Activated CD8-positive, alpha-beta memory T cell treated with anti-CD3 and anti-CD28 coated beads for 36 hours (primary cell): Measurements from ENCODE around the gene ATN1. TPM values are rescaled to one million over a fixed set of nuclear protein-coding genes. Genes with fewer than 3 reads are reported as not detected.

Source experiments
- CTCF ChIA-PET: fragments of 350-600 bp; sonication (Branson Sonifier 250); formaldehyde crosslinking; loops from one replicate; lab custom pipeline; 2021; ENCODE audit warnings: antibody characterized with exemption; lab: Charles Lee
- POLR2A ChIA-PET: fragments of 350-600 bp; sonication (Branson Sonifier 250); formaldehyde crosslinking; loops from one replicate; lab custom pipeline; 2021; ENCODE audit warnings: antibody characterized with exemption; lab: Charles Lee
- total RNA-seq, 2 experiments: library from RNA; stranded (reverse); gene quantifications; one replicate each; pipeline ENCODE4 v1.2.3, GENCODE V29; 2021

ATN1 gene
- total RNA-seq, 2 experiments from 2014 or later = 44.1 to 44.3 TPM

GRCh38 chr12:6957741-6958608, 30.2 kb downstream of the ATN1 start:
- CTCF ChIA-PET = interaction anchor here (1.5 to 13.2 kb wide), 4 partner anchors 10 to 32 kb away, joined by 4 to 337 read pairs (median 30); partner anchors contain the start of genes C12orf57, PTPN6 and RNU7-1
- POLR2A ChIA-PET = interaction anchor here (1.4 to 13.5 kb wide), 2 partner anchors 11 to 18 kb away, joined by 4 to 353 read pairs; partner anchors contain the start of genes C12orf57, PTPN6 and RNU7-1

GRCh38 chr12:6958609-6959057, 30.9 kb downstream of the ATN1 start:
- ChIA-PET CTCF (interaction anchor here (0.9 to 13.2 kb wide), 5 partner anchors 10 to 67 kb away, joined by 4 to 337 read pairs (median 8); partner anchors contain the start of genes C12orf57, PTPN6 and RNU7-1), POLR2A (interaction anchor here (1.0 to 13.5 kb wide), 5 partner anchors 10 to 89 kb away, joined by 3 to 353 read pairs (median 7); partner anchors contain the start of genes C12orf57, PTPN6 and RNU7-1)

- CTCF ChIA-PET = interaction anchor here (0.9 to 13.2 kb wide), 5 partner anchors 10 to 68 kb away, joined by 4 to 337 read pairs (median 8); partner anchors contain the start of genes C12orf57, PTPN6 and RNU7-1
- POLR2A ChIA-PET = interaction anchor here (1.0 to 13.5 kb wide), 5 partner anchors 10 to 90 kb away, joined by 3 to 353 read pairs (median 7); partner anchors contain the start of genes C12orf57, PTPN6 and RNU7-1
Observed at GRCh38 chr12:6959058-6959804, 31.5 kb downstream of the ATN1 start.

- POLR2A ChIA-PET = interaction anchor here (1.0 to 13.5 kb wide), 8 partner anchors 9 to 91 kb away, joined by 3 to 353 read pairs (median 7); partner anchors contain the start of genes C12orf57, LPCAT3, PTPN6 and RNU7-1
- CTCF ChIA-PET = interaction anchor here (0.9 to 13.2 kb wide), 6 partner anchors 9 to 153 kb away, joined by 3 to 337 read pairs (median 6); partner anchors contain the start of genes C12orf57, CDCA3, PTPN6 and RNU7-1
Observed at GRCh38 chr12:6959805-6960592, 32.2 kb downstream of the ATN1 start.

- ChIA-PET CTCF (interaction anchor here (0.9 to 13.2 kb wide), 9 partner anchors 9 to 152 kb away, joined by 3 to 337 read pairs (median 4); partner anchors contain the start of genes C12orf57, CDCA3, PTPN6 and RNU7-1), POLR2A (interaction anchor here (1.0 to 13.5 kb wide), 6 partner anchors 13 to 89 kb away, joined by 3 to 353 read pairs (median 7); partner anchors contain the start of genes C12orf57, LPCAT3, PTPN6 and RNU7-1)
Observed at GRCh38 chr12:6960593-6961277, 33.0 kb downstream of the ATN1 start.

GRCh38 chr12:6961278-6961694, 33.5 kb downstream of the ATN1 start:
- ChIA-PET CTCF (interaction anchor here (0.9 to 13.2 kb wide), 10 partner anchors 8 to 152 kb away, joined by 3 to 337 read pairs (median 4); partner anchors contain the start of genes C12orf57, CDCA3, PTPN6 and RNU7-1), POLR2A (interaction anchor here (0.6 to 13.5 kb wide), 7 partner anchors 14 to 89 kb away, joined by 3 to 353 read pairs (median 7); partner anchors contain the start of genes C12orf57, LPCAT3, PTPN6 and RNU7-1)

GRCh38 chr12:6961695-6962284, 34.0 kb downstream of the ATN1 start:
- CTCF ChIA-PET = interaction anchor here (1.2 to 13.2 kb wide), 8 partner anchors 7 to 146 kb away, joined by 3 to 337 read pairs (median 4); partner anchors contain the start of genes C12orf57, CDCA3, PTPN6 and RNU7-1
- POLR2A ChIA-PET = interaction anchor here (0.6 to 13.5 kb wide), 6 partner anchors 14 to 90 kb away, joined by 4 to 353 read pairs (median 7); partner anchors contain the start of genes C12orf57, LPCAT3, PTPN6 and RNU7-1

- ChIA-PET CTCF (interaction anchor here (0.6 to 13.2 kb wide), 5 partner anchors 15 to 250 kb away, joined by 3 to 337 read pairs (median 5); partner anchors contain the start of genes C12orf57, PTPN6 and RNU7-1), POLR2A (interaction anchor here (1.6 to 13.5 kb wide), 4 partner anchors 15 to 90 kb away, joined by 5 to 353 read pairs (median 11); partner anchors contain the start of genes C12orf57, LPCAT3, PTPN6 and RNU7-1)
Observed at GRCh38 chr12:6962285-6963015, 34.7 kb downstream of the ATN1 start.

GRCh38 chr12:6963016-6963731, 35.4 kb downstream of the ATN1 start:
- ChIA-PET POLR2A (interaction anchor here (1.5 to 13.5 kb wide), 3 partner anchors 9 to 55 kb away, joined by 5 to 353 read pairs (median 7); partner anchors contain the start of genes C12orf57, LPCAT3, PTPN6 and RNU7-1), CTCF (interaction anchor here (0.8 to 13.2 kb wide), 6 partner anchors 9 to 198 kb away, joined by 3 to 337 read pairs (median 7); partner anchors contain the start of genes C12orf57, PTPN6, RNU7-1 and SPSB2)

- CTCF ChIA-PET = interaction anchor here (0.8 to 13.2 kb wide), 8 partner anchors 8 to 198 kb away, joined by 3 to 337 read pairs (median 4); partner anchors contain the start of genes C12orf57, PTPN6, RNU7-1 and SPSB2
- POLR2A ChIA-PET = interaction anchor here (1.5 to 13.5 kb wide), 2 partner anchors 9 to 17 kb away, joined by 5 to 353 read pairs; partner anchors contain the start of genes C12orf57, PTPN6 and RNU7-1
Observed at GRCh38 chr12:6963791-6964413, 36.1 kb downstream of the ATN1 start.

- ChIA-PET CTCF (interaction anchor here (0.9 to 13.2 kb wide), 7 partner anchors 9 to 92 kb away, joined by 3 to 337 read pairs (median 5); partner anchors contain the start of genes C12orf57, PTPN6, RNU7-1 and SPSB2), POLR2A (interaction anchor here (0.7 to 13.5 kb wide), 3 partner anchors 10 to 27 kb away, joined by 3 to 353 read pairs (median 5); partner anchors contain the start of genes C12orf57, PTPN6 and RNU7-1)
Observed at GRCh38 chr12:6964605-6965025, 36.9 kb downstream of the ATN1 start.

GRCh38 chr12:6965026-6965661, 37.4 kb downstream of the ATN1 start:
- CTCF ChIA-PET = interaction anchor here (0.9 to 13.2 kb wide), 7 partner anchors 9 to 93 kb away, joined by 3 to 337 read pairs (median 5); partner anchors contain the start of genes C12orf57, PTPN6, RNU7-1 and SPSB2
- POLR2A ChIA-PET = interaction anchor here (0.7 to 13.5 kb wide), 2 partner anchors 18 to 28 kb away, joined by 3 to 353 read pairs; partner anchors contain the start of genes C12orf57, PTPN6 and RNU7-1
